Subcutaneous adipose tissue (tissue), 4 donors: ENCODE data around the gene PABPC1L. TPM values are rescaled to one million over a fixed set of nuclear protein-coding genes. Genes with fewer than 3 reads are reported as not detected.

Source experiments
- CTCF ChIP-seq: fragments of 450-650 bp; IDR thresholded peaks from one replicate; pipeline ENCODE4 v1.5.1; 2016; ENCODE audit warnings: low read depth, mild to moderate bottlenecking, control low read depth, antibody characterized with exemption, moderate library complexity
- total RNA-seq, 4 donors: library from RNA; depleted of rRNA; stranded (reverse); fragments of >200 nt; gene quantifications; one replicate each; pipeline ENCODE4 v1.1.0, GENCODE V29; 2016

PABPC1L gene
- total RNA-seq, 4 donors from 2014 or later, result 5.5 to 8.5 (median 6.9) TPM

DNA sequence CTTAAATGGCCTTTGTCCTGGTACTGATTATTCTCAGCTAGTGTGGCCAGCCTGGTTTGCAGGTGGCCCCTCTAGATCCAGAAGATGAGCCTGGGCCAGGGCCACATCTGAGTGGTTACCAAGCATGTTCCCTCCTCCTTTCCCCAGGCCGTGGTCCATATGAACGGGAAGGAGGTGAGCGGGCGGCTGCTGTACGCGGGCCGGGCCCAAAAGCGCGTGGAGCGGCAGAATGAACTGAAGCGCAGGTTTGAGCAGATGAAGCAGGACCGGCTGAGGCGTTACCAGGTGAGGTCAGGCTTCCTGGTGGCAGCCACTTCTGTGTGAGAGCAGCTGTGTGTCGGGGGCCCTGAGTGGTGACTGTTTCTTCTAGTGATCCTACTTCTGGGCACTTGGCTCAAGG, 11.6 kb downstream of the PABPC1L start:
- TF ChIP-seq CTCF, result no peak

- TF ChIP-seq CTCF, result no peak
These were observed 14.7 kb downstream of the PABPC1L start for GRCh38 chr20:44924541-44924940.

DNA sequence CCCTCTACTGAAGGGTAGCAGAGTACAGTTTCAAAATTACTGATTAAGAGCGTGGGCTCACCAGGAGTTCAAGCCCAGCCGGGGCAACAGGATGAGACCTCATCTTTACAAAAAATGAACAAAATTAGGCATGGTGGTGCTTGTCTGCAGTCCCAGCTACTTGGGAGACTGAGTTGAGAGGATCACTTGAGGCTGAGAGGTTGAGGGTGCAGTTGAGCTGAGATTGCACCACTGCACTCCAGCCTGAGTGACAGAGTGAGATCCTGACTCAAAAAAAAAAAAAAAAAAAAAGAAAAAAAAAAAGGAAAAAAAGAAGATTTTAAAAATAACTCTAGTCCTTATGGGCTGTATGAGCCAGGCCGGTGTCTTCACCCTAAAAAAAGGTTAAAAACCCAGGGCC, 18.7 kb downstream of the PABPC1L start:
- TF ChIP-seq CTCF, result no peak

GRCh38 chr20:44930517-44931168, 20.8 kb downstream of the PABPC1L start:
- no peak for TF ChIP-seq CTCF

GRCh38 chr20:44931911-44932310, 22.1 kb downstream of the PABPC1L start:
- no peak for TF ChIP-seq CTCF

DNA sequence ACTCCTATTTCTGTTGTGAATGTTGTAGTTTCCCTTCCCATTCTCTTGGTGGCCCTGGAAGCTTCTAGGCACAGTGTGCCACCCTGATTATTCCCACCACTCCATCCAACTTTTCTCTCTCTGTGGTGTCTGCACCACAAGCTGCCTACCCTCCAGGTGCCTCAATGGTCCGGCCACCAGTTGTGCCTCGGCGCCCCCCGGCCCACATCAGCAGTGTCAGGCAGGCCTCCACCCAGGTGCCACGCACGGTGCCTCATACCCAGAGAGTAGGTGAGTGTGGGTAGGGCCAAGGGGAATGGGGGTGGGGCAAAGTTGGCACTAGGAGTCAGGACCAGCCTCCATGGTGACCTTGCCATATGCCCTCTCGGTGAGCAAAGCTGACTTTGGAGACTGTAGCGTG, 23.1 kb downstream of the PABPC1L start:
- no peak for TF ChIP-seq CTCF

DNA sequence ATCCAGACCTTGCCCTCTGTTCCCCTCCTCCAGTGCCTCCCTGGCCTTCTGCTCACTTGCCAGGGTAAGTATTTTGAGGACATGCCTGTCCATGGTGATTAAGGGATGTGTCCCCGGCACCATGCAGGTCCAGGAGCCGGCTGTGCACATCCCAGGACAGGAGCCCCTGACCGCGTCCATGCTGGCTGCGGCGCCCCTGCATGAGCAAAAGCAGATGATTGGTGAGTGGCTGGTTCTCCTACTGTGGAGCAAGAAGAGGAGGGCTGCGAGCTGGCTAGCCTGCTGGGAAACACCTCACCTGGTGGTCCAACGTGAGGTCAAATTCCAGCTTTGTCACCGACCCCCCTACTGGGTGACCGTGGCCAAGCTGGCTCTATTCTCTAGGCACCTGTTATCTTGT, 26.6 kb downstream of the PABPC1L start:
- no peak for TF ChIP-seq CTCF
